ENCODE results near the gene FUZ.

FUZ gene

GRCh38 chr19:49844138-49845095 lies 31.3 kb upstream of the FUZ start:
- peaks cover 13% of the 10 kb centered on the region for H3K4me1 Mint-ChIP-seq (ENCODE audit: low read depth)
- H3K4me3 Mint-ChIP-seq: no peak overlapping the region

GRCh38 chr19:49843265-49843664 lies 30.2 kb upstream of the FUZ start:
- Mint-ChIP-seq H3K4me1 (ENCODE audit: low read depth) (peaks cover 4% of the 10 kb centered on the region), H3K27me3 (ENCODE audit: low read depth) (no peaks in the 10 kb centered on the region), H3K9me3 (no peaks in the 10 kb centered on the region), H3K4me3 (no peak overlapping the region), H3K36me3 (ENCODE audit: low read depth) (peaks cover 10% of the 10 kb centered on the region), H3K27ac (no peak overlapping the region)

More at GRCh38 chr19:49844138-49845095, 31.3 kb upstream of the FUZ start:
- H3K27me3 Mint-ChIP-seq (ENCODE audit: low read depth): no peaks in the 10 kb centered on the region
- H3K36me3 Mint-ChIP-seq (ENCODE audit: low read depth): peaks cover 3% of the 10 kb centered on the region
- no peak overlapping the region for H3K27ac Mint-ChIP-seq
- H3K9me3 Mint-ChIP-seq: peaks cover 3% of the 10 kb centered on the region

GRCh38 chr19:49840736-49841249 lies 27.7 kb upstream of the FUZ start:
- Mint-ChIP-seq H3K27me3 (ENCODE audit: low read depth) (no peaks in the 10 kb centered on the region), H3K4me3 (no peak overlapping the region), H3K9me3 (no peaks in the 10 kb centered on the region), H3K27ac (no peak overlapping the region), H3K4me1 (ENCODE audit: low read depth) (no peaks in the 10 kb centered on the region), H3K36me3 (ENCODE audit: low read depth) (peaks cover 14% of the 10 kb centered on the region)

- Mint-ChIP-seq H3K36me3 (ENCODE audit: low read depth) (peaks cover 14% of the 10 kb centered on the region), H3K27ac (no peak overlapping the region), H3K4me3 (no peak overlapping the region), H3K4me1 (ENCODE audit: low read depth) (no peaks in the 10 kb centered on the region), H3K27me3 (ENCODE audit: low read depth) (no peaks in the 10 kb centered on the region), H3K9me3 (no peaks in the 10 kb centered on the region)
Observed at GRCh38 chr19:49840321-49840720, 27.2 kb upstream of the FUZ start.

- no peak overlapping the region for H3K27ac Mint-ChIP-seq
- H3K36me3 Mint-ChIP-seq (ENCODE audit: low read depth): peaks cover 17% of the 10 kb centered on the region
- H3K4me3 Mint-ChIP-seq: no peak overlapping the region
- no peaks in the 10 kb centered on the region for H3K27me3 Mint-ChIP-seq (ENCODE audit: low read depth)
- H3K4me1 Mint-ChIP-seq (ENCODE audit: low read depth): no peaks in the 10 kb centered on the region
- H3K9me3 Mint-ChIP-seq: no peaks in the 10 kb centered on the region
Observed at GRCh38 chr19:49839713-49840112, 26.6 kb upstream of the FUZ start.

- H3K27ac Mint-ChIP-seq: no peak overlapping the region
- H3K27me3 Mint-ChIP-seq (ENCODE audit: low read depth): no peaks in the 10 kb centered on the region
- no peaks in the 10 kb centered on the region for H3K4me1 Mint-ChIP-seq (ENCODE audit: low read depth)
- H3K36me3 Mint-ChIP-seq (ENCODE audit: low read depth): peaks cover 18% of the 10 kb centered on the region
- no peaks in the 10 kb centered on the region for H3K9me3 Mint-ChIP-seq
- H3K4me3 Mint-ChIP-seq: no peak overlapping the region
Observed at GRCh38 chr19:49838885-49839588, 25.9 kb upstream of the FUZ start.

GRCh38 chr19:49837425-49837824 lies 24.3 kb upstream of the FUZ start:
- Mint-ChIP-seq H3K27ac (no peak overlapping the region), H3K36me3 (ENCODE audit: low read depth) (peaks cover 28% of the 10 kb centered on the region), H3K27me3 (ENCODE audit: low read depth) (no peaks in the 10 kb centered on the region), H3K4me1 (ENCODE audit: low read depth) (no peaks in the 10 kb centered on the region), H3K9me3 (no peaks in the 10 kb centered on the region), H3K4me3 (no peak overlapping the region)

GRCh38 chr19:49837009-49837310 lies 23.9 kb upstream of the FUZ start:
- Mint-ChIP-seq H3K27me3 (ENCODE audit: low read depth) (no peaks in the 10 kb centered on the region), H3K36me3 (ENCODE audit: low read depth) (peaks cover 30% of the 10 kb centered on the region), H3K4me1 (ENCODE audit: low read depth) (no peaks in the 10 kb centered on the region), H3K27ac (no peak overlapping the region), H3K4me3 (no peak overlapping the region), H3K9me3 (no peaks in the 10 kb centered on the region)

GRCh38 chr19:49836176-49837008 lies 23.3 kb upstream of the FUZ start:
- Mint-ChIP-seq H3K4me1 (ENCODE audit: low read depth) (no peaks in the 10 kb centered on the region), H3K27me3 (ENCODE audit: low read depth) (no peaks in the 10 kb centered on the region), H3K36me3 (ENCODE audit: low read depth) (peaks cover 30% of the 10 kb centered on the region), H3K9me3 (no peaks in the 10 kb centered on the region), H3K27ac (no peak overlapping the region), H3K4me3 (no peak overlapping the region)

- H3K27ac Mint-ChIP-seq: no peak overlapping the region
- no peaks in the 10 kb centered on the region for H3K4me1 Mint-ChIP-seq (ENCODE audit: low read depth)
- H3K4me3 Mint-ChIP-seq: no peak overlapping the region
- H3K9me3 Mint-ChIP-seq: no peaks in the 10 kb centered on the region
- H3K36me3 Mint-ChIP-seq (ENCODE audit: low read depth): peaks cover 30% of the 10 kb centered on the region
- H3K27me3 Mint-ChIP-seq (ENCODE audit: low read depth): no peaks in the 10 kb centered on the region
Observed at GRCh38 chr19:49835562-49835961, 22.5 kb upstream of the FUZ start.

- peaks cover 22% of the 10 kb centered on the region for H3K36me3 Mint-ChIP-seq (ENCODE audit: low read depth)
Observed at GRCh38 chr19:49833599-49833998, 20.5 kb upstream of the FUZ start.

GRCh38 chr19:49832556-49832955 lies 19.5 kb upstream of the FUZ start:
- Mint-ChIP-seq H3K9me3 (no peaks in the 10 kb centered on the region), H3K27me3 (ENCODE audit: low read depth) (no peaks in the 10 kb centered on the region), H3K4me1 (ENCODE audit: low read depth) (no peaks in the 10 kb centered on the region), H3K4me3 (no peak overlapping the region), H3K36me3 (ENCODE audit: low read depth) (peaks cover 18% of the 10 kb centered on the region), H3K27ac (no peak overlapping the region)

More at GRCh38 chr19:49833599-49833998, 20.5 kb upstream of the FUZ start:
- H3K27me3 Mint-ChIP-seq (ENCODE audit: low read depth): no peaks in the 10 kb centered on the region
- H3K27ac Mint-ChIP-seq: no peak overlapping the region
- H3K9me3 Mint-ChIP-seq: no peaks in the 10 kb centered on the region
- H3K4me3 Mint-ChIP-seq: no peak overlapping the region
- H3K4me1 Mint-ChIP-seq (ENCODE audit: low read depth): no peaks in the 10 kb centered on the region

GRCh38 chr19:49831592-49831991 lies 18.5 kb upstream of the FUZ start:
- Mint-ChIP-seq H3K27me3 (ENCODE audit: low read depth) (no peaks in the 10 kb centered on the region), H3K9me3 (no peaks in the 10 kb centered on the region), H3K36me3 (ENCODE audit: low read depth) (peaks cover 15% of the 10 kb centered on the region), H3K4me1 (ENCODE audit: low read depth) (no peaks in the 10 kb centered on the region), H3K27ac (no peak overlapping the region), H3K4me3 (no peak overlapping the region)

- Mint-ChIP-seq H3K27ac (no peak overlapping the region), H3K9me3 (no peaks in the 10 kb centered on the region), H3K27me3 (ENCODE audit: low read depth) (no peaks in the 10 kb centered on the region), H3K36me3 (ENCODE audit: low read depth) (peaks cover 15% of the 10 kb centered on the region), H3K4me1 (ENCODE audit: low read depth) (no peaks in the 10 kb centered on the region), H3K4me3 (no peak overlapping the region)
Observed at GRCh38 chr19:49830766-49831165, 17.7 kb upstream of the FUZ start.
